22Rv1 (cell line): ENCODE data around the gene UCK2.

ENCODE experiments used
- H3K27ac ChIP-seq: fragments of 450-650 bp; 2 replicates; pipeline ENCODE4 v1.5.1; 2017
- CTCF ChIP-seq: fragments of 450-650 bp; IDR thresholded peaks from 2 replicates; pipeline ENCODE4 v1.5.1; 2017; ENCODE audit warnings: mild to moderate bottlenecking
- ZFX ChIP-seq: fragments of 450-650 bp; IDR thresholded peaks from 2 replicates; pipeline ENCODE4 v1.6.1; 2017; ENCODE audit warnings: antibody characterized with exemption, borderline replicate concordance

Gene UCK2

GRCh38 chr1:165843304-165843703 lies 15.9 kb downstream of the UCK2 start:
- H3K27ac ChIP-seq = no peak overlapping the region
- TF ChIP-seq ZFX = no peak
- TF ChIP-seq CTCF = no peak

GRCh38 chr1:165844114-165844798 lies 16.8 kb downstream of the UCK2 start:
- no peak for TF ChIP-seq CTCF
- TF ChIP-seq ZFX = no peak
- no peak overlapping the region for H3K27ac ChIP-seq

GRCh38 chr1:165844933-165845332 lies 17.5 kb downstream of the UCK2 start:
- no peak overlapping the region for H3K27ac ChIP-seq
- TF ChIP-seq CTCF (no peak), ZFX (no peak)

GRCh38 chr1:165845569-165845968 lies 18.2 kb downstream of the UCK2 start:
- no peak overlapping the region for H3K27ac ChIP-seq
- TF ChIP-seq ZFX (no peak), CTCF (no peak)

GRCh38 chr1:165845992-165846748 lies 18.8 kb downstream of the UCK2 start:
- H3K27ac ChIP-seq = no peak overlapping the region
- no peak for TF ChIP-seq CTCF
- TF ChIP-seq ZFX = no peak

DNA sequence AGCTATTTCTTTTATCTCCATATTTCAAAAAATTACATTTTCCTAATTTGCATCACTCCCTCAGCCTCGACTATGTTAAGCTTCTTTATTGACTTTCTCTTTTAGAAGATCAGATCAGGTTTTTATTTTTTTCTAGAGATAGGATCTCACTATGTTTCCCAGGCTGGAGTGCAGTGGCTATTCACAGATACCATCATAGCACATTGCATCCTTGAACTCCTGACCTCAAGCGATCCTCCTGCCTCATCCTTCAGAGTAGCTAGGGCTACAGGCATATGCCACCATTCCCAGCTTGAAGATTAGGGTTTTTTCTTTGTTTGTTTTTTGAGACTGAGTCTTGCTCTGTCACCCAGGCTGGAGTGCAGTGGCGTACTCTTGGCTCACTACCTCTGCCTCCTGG lies 20.1 kb downstream of the UCK2 start:
- no peak overlapping the region for H3K27ac ChIP-seq
- no peak for TF ChIP-seq ZFX
- TF ChIP-seq CTCF = no peak
